GM12892 (cell line): Measurements from ENCODE around the gene OGG1.

ENCODE experiments used
- DNase-seq: peaks from one replicate; pipeline ENCODE4 v3.0.0; 2011; ENCODE audit not compliant: insufficient read length
- FAIRE-seq: peaks from 2 replicates; lab custom pipeline; 2011; peaks lifted over from hg19 to GRCh38; lab: Jason Lieb, UNC
- POLR2A ChIP-seq: IDR thresholded peaks from 2 replicates; pipeline ENCODE4 v1.6.1; 2011; ENCODE audit warnings: low read depth, low read length, control low read depth
- POLR2AphosphoS5 ChIP-seq: IDR thresholded peaks from 2 replicates; pipeline ENCODE4 v1.6.1; 2011; ENCODE audit warnings: low read depth, low read length, control low read depth
- TAF1 ChIP-seq: IDR thresholded peaks from 2 replicates; pipeline ENCODE4 v1.6.1; 2011; ENCODE audit warnings: low read depth, mild to moderate bottlenecking, control low read depth, low read length, borderline replicate concordance

OGG1 gene

GRCh38 chr3:9780910-9781309, 31.2 kb downstream of the OGG1 start:
- FAIRE-seq (no peak), DNase-seq (no peak)
- TF ChIP-seq POLR2A: no peak

- FAIRE-seq (no peak), DNase-seq (no peak)
- TF ChIP-seq POLR2A (no peak), POLR2AphosphoS5 (no peak), TAF1 (no peak)
Measured at GRCh38 chr3:9781551-9781950, 31.8 kb downstream of the OGG1 start.

DNA sequence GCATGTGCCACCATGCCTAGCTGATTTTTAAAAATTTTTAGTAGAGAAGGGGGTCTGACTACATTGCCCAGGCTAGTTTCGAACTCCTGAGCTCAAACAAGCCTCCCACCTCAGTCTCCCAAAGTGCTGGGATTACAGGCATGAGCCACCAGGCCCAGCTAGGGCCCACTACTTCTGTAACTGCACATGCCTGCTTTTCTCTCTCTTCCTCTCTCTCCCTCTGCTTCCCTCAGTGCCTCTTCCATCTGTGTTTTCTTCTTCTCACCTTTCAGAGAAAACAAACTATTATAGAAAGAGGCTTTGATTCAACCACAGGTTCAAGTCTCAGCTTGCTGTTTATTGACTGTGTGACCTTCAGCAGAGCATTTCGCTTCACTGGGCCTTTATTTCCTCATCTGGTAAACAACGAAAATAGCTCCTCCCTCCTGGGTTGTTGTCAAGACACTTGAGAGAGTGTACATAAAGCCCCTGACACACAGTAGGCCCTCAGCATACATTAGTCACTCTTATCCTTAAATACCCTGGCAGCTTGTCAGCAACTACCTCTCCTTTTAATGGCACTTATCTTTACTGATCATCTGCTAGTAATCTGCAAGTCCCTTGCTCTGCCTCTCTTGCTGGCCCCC, 32.3 kb downstream of the OGG1 start:
- FAIRE-seq: no peak
- no peak for DNase-seq
- no peak for TF ChIP-seq TAF1
- TF ChIP-seq POLR2AphosphoS5: no peak
- no peak for TF ChIP-seq POLR2A

- TF ChIP-seq TAF1 (no peak), POLR2A (no peak), POLR2AphosphoS5 (no peak)
- DNase-seq: no peak
Measured at GRCh38 chr3:9782770-9783169, 33.0 kb downstream of the OGG1 start.

GRCh38 chr3:9783954-9784353, 34.2 kb downstream of the OGG1 start:
- DNase-seq: no peak
- TF ChIP-seq POLR2A: no peak
- no peak for FAIRE-seq

More at GRCh38 chr3:9782770-9783169, 33.0 kb downstream of the OGG1 start:
- FAIRE-seq: no peak

DNA sequence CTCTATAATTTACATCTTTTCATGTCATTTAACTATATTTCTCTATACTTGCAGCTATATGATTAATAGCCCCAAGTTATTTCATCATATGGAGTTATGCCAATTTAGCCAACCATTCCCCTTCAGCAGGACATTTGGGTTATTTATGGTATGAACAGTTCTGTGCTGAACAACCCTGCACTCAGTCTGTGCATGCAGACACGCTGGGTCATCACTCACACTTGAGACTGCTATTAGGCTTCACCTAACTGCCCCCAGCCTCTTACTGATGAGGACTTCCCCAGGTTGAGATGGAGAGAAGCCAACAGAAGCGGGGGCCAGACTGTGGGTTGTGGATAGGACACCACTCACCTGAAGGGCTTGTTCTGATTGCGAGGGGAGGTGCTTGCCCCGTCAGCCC, 35.2 kb downstream of the OGG1 start:
- FAIRE-seq (no peak), DNase-seq (no peak)
- no peak for TF ChIP-seq TAF1
- TF ChIP-seq POLR2A: no peak
- TF ChIP-seq POLR2AphosphoS5: no peak

DNA sequence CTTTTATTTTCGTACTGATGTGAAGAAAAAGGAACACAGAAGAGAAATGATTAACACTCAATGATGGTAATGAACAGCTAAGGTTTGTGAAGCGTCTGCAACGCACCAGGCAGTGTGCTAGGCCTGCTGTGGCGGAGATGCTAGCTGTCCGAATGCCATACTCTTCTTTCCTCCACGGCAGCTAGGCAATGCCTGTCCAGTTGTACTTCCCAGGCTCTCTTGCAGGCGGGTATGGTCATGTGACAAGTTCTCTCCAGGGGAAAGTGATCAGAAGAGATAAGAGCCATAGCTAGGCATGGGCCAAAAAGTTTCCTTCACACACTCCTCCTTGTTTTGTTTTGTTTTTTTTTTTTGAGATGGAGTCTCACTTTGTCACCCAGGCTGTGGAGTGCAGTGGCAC, 35.9 kb downstream of the OGG1 start:
- DNase-seq: no peak
- no peak for FAIRE-seq
- TF ChIP-seq TAF1: no peak
- TF ChIP-seq POLR2AphosphoS5: no peak
- no peak for TF ChIP-seq POLR2A

GRCh38 chr3:9786209-9786739, 36.5 kb downstream of the OGG1 start:
- DNase-seq: no peak
- TF ChIP-seq POLR2AphosphoS5 (no peak), TAF1 (no peak), POLR2A (no peak)
- FAIRE-seq: no peak

GRCh38 chr3:9786825-9787669, 37.3 kb downstream of the OGG1 start:
- FAIRE-seq (no peak), DNase-seq (no peak)
- TF ChIP-seq POLR2AphosphoS5 (no peak), TAF1 (no peak), POLR2A (no peak)

- no peak for DNase-seq
- no peak for TF ChIP-seq POLR2A
- no peak for TF ChIP-seq POLR2AphosphoS5
- no peak for TF ChIP-seq TAF1
- no peak for FAIRE-seq
Measured at GRCh38 chr3:9787714-9788113, 38.0 kb downstream of the OGG1 start.

DNA sequence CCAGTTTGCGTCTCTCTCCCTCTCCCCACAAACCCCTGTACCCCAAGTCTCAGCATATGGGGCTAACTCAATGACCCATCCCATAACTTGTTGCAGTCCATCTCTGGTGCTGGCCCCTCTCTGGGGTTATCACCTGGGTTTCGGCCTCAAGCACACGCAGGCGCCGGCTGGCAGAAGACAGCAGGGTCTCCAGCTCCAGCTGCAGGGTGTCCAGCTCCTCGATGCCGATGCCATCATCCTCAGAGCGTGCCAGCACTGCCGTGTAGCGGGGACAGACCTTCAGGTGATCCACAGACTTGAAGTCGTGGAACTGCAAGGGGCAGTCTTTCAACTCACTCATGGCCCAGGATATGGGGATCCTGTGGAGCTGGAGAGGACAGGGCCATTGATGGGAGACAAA, 41.4 kb downstream of the OGG1 start:
- FAIRE-seq (no peak), DNase-seq (no peak)
- no peak for TF ChIP-seq POLR2AphosphoS5
- TF ChIP-seq POLR2A: peak; percentile 16; the same call in 1 of the 2 replicates

- FAIRE-seq (no peak), DNase-seq (no peak)
- TF ChIP-seq POLR2AphosphoS5 (no peak), POLR2A (no peak; the same call in none of the 2 replicates), TAF1 (no peak)
Measured at GRCh38 chr3:9791790-9792404, 42.1 kb downstream of the OGG1 start.
